DMS53 treated with DMSO at 0.1 percent for 48 hours (cell line): Measurements from ENCODE around the gene SLC22A14.
"Not testable (repeated sequence)": the region's sequence is repeated elsewhere in the genome, so short reads cannot be mapped to it uniquely, and the experiment has no call there.

Source experiments
- DNase-seq: peaks from one replicate; lab custom pipeline; 2025; ENCODE audit not compliant: unreplicated experiment; lab: John Stamatoyannopoulos, UW

The SLC22A14 gene

GRCh38 chr3:38268522-38268921, 13.6 kb upstream of the SLC22A14 start:
- no peak for DNase-seq

GRCh38 chr3:38270606-38271005, 11.5 kb upstream of the SLC22A14 start:
- no peak for DNase-seq

GRCh38 chr3:38271553-38271952, 10.5 kb upstream of the SLC22A14 start:
- no peak for DNase-seq

GRCh38 chr3:38274864-38275649, 7.0 kb upstream of the SLC22A14 start:
- DNase-seq, result no peak

- DNase-seq, result no peak
Measured at GRCh38 chr3:38275658-38276057, 6.4 kb upstream of the SLC22A14 start.

GRCh38 chr3:38276081-38276916, 5.8 kb upstream of the SLC22A14 start:
- DNase-seq, result no peak

- no peak for DNase-seq
Measured at GRCh38 chr3:38276917-38277630, 5.0 kb upstream of the SLC22A14 start.

- no peak for DNase-seq
Measured at GRCh38 chr3:38278841-38279240, 3.3 kb upstream of the SLC22A14 start.

- DNase-seq, result no peak
Measured at GRCh38 chr3:38283810-38284755, 2.0 kb downstream of the SLC22A14 start.

GRCh38 chr3:38284756-38285150, 2.7 kb downstream of the SLC22A14 start:
- DNase-seq, result no peak

GRCh38 chr3:38289286-38290217, 7.5 kb downstream of the SLC22A14 start:
- not testable (repeated sequence) for DNase-seq

- DNase-seq, result not testable (repeated sequence)
Measured at GRCh38 chr3:38297053-38297452, 15.0 kb downstream of the SLC22A14 start.

- no peak for DNase-seq
Measured at GRCh38 chr3:38297537-38297936, 15.4 kb downstream of the SLC22A14 start.

GRCh38 chr3:38297947-38298711, 16.0 kb downstream of the SLC22A14 start:
- no peak for DNase-seq

- DNase-seq, result no peak
Measured at GRCh38 chr3:38306941-38307340, 24.8 kb downstream of the SLC22A14 start.

GRCh38 chr3:38307599-38307998, 25.5 kb downstream of the SLC22A14 start:
- DNase-seq, result no peak

- no peak for DNase-seq
Measured at GRCh38 chr3:38308456-38308855, 26.4 kb downstream of the SLC22A14 start.

GRCh38 chr3:38311476-38311875, 29.4 kb downstream of the SLC22A14 start:
- no peak for DNase-seq

- no peak for DNase-seq
Measured at GRCh38 chr3:38311941-38312340, 29.8 kb downstream of the SLC22A14 start.
